AG20443 (cell line): ENCODE data around the gene STARD7.
"Not testable (repeated sequence)": the region's sequence is repeated elsewhere in the genome, so short reads cannot be mapped to it uniquely, and the experiment has no call there.

ENCODE experiments used
- DNase-seq: peaks from one replicate; pipeline ENCODE4 v3.0.0; 2012; ENCODE audit warnings: low spot score, mixed read lengths

Gene STARD7

DNA sequence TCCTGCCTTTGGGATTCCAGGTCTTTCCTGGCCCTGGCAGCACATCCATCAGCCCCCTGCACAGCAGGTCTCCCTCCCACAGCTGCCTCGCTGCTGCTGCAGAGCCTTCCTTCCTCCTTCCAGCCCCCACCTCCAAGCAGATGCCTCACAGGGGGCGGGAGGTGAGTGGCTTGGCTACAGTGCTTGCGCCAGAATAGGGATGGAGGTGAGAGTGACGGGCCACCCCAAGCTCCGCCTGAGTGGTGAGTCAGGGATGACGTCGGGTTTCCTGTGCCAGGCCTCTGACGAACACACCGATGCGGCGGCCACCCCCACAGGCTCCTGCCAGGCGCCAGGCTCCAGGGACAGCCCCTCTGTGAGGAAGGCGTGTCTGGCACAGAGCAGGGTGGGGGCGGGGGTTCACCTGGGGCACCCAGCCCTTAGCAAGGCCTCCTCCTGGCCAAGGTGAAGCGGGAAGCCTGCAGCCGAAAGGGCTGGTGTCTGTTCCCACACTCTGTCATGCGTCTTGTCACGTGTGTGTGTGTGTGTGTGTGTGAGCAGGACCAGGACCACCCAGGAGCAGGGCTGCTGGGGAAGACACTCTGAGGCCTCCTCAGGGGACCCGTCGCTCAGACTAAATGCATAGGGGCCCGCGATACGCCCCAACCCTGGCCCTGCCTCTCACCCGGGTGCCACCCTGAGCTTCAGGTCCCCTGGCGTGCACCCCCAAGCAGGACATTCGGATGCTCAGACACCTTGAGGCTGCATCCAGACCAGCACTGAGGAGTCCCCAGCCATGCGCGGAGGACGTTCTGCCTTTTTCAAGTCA lies 60.0 kb downstream of the STARD7 start:
- DNase-seq = peak; percentile 86

DNA sequence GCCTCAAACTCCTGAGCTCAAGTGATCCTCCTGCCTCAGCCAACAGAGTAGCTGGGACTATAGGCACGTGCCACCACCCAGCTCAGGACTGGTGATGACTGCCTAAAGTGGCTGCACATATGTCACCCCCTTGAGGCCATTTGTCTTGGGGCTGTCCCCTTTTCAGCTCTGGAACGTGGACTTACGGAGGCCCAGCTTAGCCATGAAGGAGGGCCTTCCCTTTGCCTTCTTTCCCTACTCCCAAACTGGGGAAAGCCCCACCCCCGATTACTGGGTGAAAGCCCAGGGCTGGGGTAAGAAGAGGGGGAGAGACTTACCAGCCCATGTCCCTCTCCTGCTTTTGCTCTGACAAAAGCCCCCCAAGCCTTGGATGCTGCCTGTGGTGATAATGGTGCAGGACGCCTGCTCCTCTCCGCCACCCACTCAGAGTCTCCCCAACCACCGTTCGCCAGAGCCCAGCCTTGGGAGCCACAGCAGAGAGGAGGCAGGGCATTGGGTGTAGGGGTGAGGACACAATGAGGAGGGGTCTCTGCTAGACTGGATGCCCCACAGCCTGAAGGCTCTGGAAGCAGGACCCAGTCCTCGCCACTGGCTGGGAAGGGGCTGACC lies 60.9 kb downstream of the STARD7 start:
- no peak for DNase-seq

DNA sequence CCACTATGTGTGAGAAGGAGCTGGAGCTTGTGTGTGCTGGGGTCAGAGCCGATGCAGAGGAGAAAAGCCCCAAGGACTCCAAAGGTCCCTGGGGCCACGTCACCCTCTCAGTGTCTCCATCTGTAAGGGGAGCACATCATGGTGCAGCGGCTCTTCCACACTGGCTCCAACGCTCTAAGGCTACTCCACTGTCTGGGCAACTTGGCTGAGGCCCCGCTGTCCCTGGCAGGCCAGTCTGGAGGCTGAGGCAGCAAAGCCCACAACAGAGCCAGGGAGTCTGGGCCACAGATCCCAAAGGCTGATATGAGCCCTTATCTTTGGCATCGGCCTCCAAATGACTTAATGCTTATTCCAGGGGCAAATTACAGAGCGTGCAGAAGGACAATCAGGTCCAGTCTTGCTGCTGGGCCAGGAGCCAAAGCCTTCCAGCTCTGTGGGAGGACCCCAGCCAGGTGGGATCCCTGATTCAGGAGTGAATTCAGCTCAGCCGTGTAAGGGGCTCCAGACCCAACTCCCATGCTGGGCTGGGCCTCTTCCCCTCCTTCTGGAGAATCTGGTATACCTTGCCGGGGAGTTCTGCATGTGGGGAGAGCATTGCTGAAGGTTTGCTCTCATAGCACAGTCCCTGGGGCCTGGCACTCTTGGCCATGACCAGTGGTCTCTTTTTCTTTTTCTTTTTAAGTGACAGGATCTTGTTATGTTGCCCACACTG lies 61.6 kb downstream of the STARD7 start:
- no peak for DNase-seq

DNA sequence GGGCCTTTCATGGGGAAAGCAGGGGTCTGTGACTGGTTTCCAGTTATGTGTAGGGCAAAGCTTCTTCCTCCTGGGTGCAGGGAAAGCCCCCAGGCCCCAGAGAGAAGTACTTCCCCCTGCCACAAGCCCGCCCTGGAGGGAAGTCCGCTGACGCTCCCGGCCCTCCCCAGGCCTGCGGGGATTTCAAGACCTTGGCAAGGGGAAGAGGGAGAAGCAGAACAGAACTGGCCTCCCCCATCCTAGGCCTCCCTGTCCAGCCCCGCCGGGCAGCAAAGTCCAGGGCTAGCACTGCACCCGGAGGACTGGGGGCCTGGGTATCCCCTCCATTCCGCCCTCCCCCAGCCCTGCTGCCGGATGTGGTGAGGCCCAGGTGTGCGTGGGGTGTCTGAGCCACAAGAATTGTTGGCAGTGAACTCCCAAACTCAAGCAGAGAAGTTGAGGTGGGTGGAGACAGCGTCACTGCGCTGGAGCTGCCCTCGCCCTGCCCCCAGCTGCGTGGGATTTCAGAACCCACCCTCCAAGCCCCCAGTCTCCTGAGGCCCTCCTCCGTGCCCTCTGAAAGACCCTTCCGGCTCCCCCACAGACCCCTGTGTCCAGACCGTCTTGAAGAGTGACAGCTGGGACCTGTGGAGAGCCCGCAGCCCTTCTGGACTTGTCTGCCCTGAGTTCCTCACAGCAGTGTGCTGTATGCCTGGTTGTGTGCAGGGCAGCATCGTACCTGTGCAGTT lies 62.3 kb downstream of the STARD7 start:
- DNase-seq = no peak

DNA sequence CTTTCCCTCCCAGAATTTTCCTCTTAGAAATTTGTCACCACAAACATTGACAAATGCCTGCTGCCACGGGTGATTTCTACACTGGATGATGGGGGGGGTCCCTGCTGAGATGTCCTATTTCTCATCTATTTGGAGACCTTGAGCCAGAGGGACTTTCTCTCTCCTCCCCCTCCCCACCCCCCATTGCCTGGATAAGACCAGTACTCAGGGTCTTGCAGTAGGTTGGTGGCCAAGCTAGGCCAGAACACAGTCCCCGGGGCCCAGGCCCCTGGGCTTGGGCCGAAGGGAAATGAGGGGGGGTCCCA lies 62.8 kb downstream of the STARD7 start:
- DNase-seq = no peak

DNA sequence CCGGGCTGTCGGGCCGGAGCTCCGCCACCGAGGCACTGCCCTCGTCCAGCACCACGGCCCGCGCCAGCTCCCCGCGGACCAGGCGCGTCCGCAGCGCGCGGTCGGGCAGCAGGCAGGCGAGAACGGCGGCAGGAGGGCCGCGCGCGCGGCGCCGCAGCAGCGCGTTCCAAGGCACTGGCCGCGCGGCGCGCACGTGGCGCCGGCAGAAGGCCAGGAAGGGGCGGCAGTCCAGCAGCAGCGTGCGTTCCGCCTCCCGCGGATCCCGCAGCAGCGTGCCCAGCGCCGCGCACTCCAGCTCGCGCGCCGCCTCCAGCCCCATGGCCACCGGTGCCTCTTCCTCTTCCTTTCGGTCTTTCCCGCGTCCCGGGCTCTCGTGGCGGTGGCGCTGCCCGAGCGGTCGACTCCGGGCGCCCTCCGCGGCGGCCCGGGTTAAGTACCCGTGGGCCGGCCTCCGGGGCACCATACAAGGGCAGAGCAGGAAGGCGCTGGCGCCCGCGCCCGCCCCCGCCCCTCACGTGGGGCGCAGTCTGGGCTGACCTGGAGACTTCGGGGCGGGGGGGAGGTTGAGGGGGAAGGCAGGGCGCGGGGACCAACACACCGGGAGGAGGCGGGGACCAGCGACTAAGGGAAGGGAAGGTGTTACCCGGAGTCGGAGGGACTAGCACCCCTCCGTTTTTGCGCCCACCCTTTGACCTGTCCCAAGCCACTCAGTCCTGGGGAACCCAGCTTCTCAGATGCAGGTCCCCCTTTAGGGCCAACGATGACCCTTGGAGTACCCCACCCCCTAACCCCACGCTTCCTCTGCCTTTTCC lies 63.4 kb downstream of the STARD7 start, which contains the start of gene DUSP2:
Gene DUSP2, minus strand, starts transcription at position 405 of the 812 bp plus-strand sequence. Its CDS starts 86 bp downstream, at position 319.
- peak; percentile 92 for DNase-seq

DNA sequence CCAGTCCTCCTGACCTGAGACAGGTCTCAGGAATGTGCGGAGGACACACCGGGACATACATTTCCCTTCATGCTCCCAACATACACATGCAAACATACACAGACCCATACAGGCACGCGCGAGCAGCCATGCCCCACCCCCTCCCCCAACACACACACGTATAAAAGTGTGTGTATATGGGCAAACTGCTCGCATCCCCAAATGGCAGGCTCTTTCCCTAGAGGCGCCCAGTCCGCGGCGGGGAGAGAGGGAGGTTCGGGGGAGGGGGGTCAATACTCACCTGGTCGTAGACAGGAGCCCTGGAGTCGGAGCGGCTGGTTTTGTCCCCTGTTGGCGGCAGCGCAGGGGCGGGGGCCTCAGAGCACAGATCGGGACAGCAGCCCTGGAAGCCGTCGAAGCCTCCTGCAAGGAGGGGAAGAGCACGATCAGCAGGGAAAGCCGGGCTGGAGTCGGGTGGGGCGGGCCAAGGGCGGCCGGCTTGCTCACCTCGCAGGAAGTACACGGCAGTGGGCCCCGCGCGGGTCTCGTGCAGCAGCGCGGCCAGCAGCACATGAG lies 64.1 kb downstream of the STARD7 start:
- no peak for DNase-seq

DNA sequence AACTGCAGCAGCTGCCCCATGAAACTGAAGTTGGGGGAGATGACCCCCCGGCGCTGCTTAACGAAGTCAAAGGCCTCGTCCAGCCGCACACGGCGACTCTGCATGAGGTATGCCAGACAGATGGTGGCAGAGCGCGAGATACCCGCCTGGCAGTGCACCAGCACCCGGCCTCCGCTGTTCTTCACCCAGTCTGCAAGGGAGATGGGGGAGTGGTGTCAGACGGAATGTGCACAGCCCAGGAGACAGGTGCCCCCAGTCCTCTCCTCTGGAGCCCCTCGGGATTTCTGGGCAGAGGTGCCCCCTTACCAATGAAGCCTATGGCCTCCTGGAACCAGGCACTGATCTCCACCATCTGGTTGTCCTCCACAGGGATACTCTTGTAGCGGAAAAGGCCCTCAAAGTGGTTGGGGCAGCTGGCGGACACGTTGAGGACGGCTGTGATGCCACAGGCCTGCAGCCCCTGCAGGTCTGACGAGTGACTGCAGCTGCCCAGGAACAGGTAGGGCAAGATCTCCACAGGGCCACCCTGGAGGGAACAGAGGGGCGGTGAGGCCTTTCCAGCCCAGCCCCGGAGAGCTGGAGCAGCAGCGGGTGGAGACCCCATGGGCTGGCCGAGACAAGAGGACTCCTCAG lies 64.7 kb downstream of the STARD7 start:
- DNase-seq = no peak

DNA sequence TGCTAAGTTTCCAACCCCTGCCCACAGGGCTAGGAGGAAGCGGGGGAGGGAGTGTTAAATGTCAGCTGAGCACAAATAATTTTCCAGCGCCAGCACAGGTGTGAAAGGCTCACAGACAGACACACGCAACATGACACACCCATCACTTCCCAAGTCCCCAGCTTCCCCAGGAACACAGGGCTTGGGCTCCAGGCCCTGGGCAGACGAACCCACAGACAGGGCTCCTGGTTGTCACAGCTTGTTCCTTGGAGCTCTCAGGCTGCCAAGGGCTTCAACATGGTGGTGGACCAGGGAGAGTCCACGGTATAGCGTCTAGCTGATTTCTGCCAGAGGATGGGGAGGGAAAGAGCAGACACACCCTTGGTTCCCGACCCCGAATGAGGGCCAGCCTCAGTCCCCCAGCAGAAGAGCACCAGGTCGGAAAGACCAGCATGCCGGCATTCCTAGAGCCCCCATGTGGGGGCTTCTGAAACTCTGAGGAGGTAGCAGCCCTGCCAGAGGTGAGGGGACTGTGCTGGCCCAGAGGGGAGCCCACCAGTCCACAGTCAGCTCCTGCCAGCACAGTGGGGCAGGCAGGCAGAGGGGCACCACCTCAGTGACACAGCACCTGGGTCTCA lies 65.3 kb downstream of the STARD7 start:
- DNase-seq = no peak

DNA sequence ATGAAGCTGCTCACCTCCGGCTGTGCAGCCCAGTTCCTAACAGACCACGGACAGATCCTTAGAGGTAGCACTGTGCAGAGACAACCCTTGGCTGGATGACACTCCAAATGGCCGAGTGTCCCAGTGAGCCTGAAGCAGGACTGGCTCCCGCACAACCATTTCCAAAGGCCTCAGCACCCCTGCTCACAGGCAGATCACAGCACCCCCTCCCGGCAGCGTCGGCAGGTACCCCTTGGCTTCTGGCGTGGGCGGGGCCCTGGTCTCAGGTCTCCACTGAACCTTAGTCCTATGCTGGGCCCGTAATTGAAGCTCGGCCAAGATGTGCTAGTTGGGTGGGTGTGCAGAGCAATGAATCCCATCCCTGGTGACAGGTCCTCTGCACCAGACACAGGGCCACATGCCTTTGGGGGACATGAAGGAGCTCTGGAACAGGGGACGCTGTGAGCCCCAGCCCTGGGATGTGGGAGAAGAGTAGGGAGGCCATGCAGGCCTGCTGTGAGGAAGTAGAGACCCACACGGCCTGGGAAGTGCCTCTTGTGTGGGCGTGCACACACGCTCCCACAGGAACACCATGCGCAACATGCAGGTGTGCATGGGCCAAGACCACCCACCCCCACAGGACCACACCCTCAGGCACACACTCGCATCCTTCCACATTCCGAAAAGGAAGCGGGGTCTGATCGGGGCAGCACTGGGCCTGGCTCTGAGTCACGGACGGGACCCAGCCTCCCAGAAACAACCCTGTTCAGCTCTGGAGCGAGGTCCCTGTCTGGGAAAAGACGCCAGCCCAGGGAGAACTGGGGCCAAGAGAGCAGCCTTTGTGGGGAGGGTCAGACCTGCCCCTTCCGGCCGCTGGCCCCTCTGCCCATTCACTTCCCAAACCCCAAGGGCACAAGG lies 66.2 kb downstream of the STARD7 start:
- no peak for DNase-seq

DNA sequence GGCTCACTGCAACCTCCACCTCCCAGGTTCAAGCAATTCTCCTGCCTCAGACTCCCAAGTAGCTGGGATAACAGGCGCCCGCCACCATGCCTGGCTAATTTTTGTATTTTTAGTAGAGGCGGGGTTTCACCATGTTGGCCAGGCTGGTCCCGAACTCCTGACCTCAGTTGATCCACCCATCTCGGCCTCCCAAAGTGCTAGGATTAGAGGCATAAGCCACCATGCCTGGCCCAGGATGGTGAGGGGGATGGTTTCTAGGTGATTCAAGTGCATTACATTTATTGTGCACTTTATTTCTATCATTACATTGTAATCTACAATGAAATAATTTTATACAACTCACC lies 67.0 kb downstream of the STARD7 start:
- DNase-seq = not testable (repeated sequence)

DNA sequence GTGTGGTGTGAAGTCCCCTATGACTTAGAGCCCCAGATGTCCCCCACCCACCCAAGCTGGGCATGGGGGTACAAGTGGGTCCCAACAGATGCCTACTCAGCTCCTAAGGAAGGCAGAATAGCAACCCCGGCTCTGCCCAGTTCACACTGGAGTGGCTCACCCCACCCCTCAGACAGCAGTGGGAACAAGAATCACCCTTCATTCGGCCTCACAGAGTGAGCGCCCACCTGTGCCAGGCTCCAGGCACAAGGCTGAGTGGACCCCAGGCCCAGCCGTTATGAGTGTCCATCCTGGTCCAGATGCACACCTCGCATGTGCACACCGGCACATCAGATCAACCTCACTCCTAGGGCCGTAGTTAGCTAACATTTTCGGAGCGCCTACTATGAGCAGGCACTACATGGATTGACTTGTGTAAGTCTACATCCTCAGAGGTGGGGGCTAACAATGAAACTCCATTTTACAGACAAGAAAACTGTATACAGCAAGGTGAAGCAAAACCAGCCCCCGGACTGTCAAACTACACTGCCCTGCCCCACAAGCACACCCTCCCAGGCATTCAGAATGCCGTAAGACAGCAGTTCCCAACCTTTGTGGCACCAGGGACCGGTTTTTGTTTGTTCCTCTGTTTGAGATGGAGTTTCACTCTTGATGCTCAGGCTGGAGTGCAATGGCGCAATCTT lies 67.5 kb downstream of the STARD7 start:
- DNase-seq = no peak

DNA sequence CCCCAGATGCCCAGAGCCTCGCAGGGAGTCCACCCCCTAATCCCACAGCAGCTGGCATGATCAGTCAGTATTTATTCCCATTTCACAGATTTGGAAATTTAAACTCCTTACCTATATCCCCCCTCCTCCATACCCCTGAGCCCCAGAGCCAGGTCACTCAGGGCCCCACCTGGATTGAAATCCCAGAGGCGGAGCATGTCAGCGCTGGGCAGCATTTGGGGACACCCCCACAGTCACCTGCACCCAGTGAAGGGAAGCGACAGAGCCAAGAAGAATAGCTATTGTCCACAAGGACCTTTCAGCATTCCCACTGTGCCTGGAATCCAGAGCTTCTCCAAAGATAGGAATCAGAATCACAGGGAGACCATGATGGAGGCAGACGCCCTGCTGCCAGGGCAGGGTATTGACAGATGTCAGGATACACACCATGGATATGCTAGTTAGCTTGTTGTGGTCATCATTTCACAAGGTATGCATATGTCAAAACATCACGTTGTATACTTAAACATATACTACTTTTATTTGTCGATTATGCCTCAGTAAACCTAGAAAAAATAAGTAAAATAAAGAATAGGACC lies 69.4 kb downstream of the STARD7 start:
- DNase-seq = no peak

DNA sequence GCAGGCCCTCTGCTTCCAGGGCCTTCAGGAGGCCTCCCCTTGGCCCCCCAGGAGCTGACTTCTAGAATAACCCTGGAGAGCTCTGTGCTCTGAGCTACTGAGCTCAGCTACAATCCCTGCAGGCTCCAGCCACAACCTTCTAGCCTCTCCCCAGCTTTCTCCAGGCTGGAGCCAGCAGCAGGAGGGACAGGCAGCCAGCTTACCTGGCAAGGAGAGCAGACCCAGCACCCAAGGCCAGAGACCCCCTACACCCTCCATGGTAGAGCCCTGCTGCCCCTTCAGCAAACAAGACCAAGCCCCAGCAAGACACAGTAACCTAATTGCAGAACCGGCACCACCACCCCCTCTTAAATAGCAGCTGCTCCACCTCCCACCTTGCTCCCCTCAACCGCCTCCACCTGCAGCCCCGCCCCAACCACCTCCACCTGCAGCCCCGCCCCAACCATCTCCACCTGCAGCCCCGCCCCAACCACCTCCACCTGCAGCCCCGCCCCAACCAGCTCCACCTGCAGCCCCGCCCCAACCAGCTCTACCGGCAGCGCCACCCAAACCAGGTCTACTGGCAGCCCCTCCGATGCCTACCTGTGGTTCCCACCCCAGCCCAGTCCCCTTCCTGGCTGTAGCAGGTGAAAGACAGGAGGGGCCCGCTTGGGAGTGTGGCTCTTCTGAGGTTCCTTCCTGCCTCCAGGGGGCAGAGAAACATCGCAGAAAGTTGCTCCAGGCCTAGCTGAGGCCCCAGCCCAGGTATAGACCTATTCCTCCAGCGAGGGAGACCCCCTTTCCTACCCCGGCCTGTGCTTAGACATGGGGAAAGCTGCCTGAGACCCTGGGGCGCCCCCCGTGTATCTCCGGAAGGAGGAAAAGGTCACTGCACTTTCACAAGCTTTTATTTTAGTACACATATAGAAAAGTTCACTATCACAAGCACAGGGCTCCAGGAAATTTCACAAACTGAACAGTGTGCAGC lies 70.2 kb downstream of the STARD7 start, which contains the start of gene ASTL:
Gene ASTL, minus strand, starts transcription at position 324 of the 967 bp plus-strand sequence. Its CDS starts 66 bp downstream, at position 258.
- peak; percentile 75 for DNase-seq

DNA sequence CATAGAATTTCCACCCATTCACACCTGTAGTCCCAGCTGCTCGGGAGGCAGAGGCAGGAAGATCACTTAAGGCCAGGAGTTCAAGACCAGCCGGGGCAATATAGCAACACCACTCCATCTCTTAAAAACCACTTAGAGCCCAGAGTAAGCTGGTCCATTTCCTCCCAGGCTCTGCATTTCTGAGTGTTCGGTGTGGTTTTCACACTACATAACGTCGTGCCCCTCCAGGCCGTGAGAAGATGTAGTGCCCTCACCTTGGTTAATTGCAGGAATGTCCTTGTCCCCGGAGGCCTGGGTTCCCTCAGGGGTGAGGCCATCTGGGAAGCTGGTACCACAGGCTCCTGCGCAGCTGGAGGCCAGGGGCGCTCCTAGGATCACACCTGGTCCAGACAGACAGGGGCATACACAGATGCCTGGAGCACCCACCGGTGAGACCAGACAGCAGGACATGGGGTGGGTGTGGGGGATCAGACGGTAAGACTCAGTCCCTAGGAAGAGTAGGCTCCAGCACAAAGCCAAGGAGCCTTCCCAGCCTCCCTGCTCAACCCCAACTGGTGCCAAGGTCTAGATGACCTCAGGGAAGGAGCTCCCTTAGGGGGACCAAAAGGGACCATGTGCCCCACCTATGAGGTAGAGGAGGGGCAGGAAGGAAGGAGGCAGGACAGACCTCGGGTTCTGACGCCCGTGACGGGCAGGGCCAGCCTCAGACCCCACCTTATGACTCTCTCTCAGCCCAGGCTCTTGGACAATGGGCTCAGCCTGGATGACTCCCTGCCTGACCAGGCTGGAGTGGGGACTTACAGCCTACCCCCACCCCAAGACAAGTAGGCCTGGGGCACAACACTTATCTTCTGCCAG lies 71.1 kb downstream of the STARD7 start:
- no peak for DNase-seq

DNA sequence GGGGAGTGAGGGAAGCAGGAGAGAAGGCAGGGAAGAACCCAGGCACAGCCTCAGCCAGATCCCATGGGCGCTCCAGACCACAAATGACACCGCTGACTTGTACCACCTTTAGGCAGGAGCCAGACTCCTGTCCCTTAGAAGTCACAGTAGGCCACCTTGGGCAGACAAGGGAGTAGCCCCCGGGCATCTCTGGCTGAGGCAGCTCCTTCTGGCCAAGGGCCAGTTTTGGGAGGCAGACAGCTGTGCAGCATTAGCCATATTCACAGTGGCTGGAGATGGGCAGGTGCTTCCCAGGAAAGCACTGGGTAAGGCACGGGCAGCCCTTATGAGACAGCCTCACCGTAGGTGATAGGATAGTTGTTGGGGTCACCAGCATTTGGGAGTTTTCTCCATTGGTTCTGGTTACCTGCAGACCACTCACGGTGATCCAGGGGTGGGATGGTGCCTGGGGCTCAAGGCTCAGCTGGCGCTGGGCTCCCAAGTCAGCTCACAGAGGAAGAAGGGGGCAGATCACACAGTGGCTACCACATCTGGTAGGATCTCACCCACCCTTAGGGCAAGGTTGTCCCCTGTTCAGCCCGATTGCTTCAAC lies 72.4 kb downstream of the STARD7 start:
- DNase-seq = no peak
